ENCODE results near the gene PARVB.

DNA sequence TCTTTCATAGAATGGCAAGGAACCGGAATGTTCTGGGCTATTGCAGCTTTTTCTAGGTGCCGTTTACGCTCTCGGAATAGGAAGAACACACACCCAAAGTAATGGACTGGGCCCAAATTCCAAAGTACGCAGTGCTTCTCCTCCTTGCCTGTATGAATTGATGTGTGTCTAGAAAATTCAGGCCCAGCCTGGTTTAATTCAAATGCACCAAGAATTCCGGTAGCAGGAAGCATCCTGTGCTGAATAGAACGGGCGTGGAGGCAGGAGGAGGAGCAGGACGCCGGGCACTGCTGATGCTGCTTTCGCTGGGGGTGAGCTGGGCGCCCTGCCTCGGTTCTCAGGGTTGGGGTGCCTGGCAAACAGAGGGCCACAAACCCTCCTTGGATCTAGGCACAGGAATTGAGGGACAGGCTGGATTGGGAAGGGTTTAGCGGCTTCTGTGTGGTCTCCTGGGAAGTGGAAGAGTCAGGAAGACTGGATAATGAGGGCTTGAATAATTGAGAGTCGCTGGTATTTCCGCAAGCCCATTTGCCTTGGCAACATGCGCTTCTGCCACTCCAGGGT, 2.0 kb downstream of the PARVB start:
- TF ChIP-seq SAP30 (IDR thresholded peaks at IDR 0.05; ENCODE audit: insufficient read depth, insufficient replicate concordance, low read length) = no peak
- TF ChIP-seq, protein P1, sequence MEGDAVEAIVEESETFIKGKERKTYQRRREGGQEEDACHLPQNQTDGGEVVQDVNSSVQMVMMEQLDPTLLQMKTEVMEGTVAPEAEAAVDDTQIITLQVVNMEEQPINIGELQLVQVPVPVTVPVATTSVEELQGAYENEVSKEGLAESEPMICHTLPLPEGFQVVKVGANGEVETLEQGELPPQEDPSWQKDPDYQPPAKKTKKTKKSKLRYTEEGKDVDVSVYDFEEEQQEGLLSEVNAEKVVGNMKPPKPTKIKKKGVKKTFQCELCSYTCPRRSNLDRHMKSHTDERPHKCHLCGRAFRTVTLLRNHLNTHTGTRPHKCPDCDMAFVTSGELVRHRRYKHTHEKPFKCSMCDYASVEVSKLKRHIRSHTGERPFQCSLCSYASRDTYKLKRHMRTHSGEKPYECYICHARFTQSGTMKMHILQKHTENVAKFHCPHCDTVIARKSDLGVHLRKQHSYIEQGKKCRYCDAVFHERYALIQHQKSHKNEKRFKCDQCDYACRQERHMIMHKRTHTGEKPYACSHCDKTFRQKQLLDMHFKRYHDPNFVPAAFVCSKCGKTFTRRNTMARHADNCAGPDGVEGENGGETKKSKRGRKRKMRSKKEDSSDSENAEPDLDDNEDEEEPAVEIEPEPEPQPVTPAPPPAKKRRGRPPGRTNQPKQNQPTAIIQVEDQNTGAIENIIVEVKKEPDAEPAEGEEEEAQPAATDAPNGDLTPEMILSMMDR (IDR thresholded peaks at IDR 0.05; ENCODE audit: control extremely low read depth in 1 of 3, insufficient read depth in 1 of 3, low read depth in 1 of 3, low read length in 3 of 3) = no peak
- no peak for TF ChIP-seq TAF1 (IDR thresholded peaks at IDR 0.05; ENCODE audit: low read depth, low read length)
- TF ChIP-seq GTF2F1 (IDR thresholded peaks at IDR 0.05; ENCODE audit: borderline replicate concordance, low read depth, low read length) = no peak
- TF ChIP-seq CHD1 (IDR thresholded peaks at IDR 0.05; ENCODE audit: low read depth, low read length) = no peak
- no peak for TF ChIP-seq POLR2A (IDR thresholded peaks at IDR 0.05; ENCODE audit: control extremely low read depth in 1 of 2, low read depth in 2 of 2, low read length in 2 of 2)
- no peak for TF ChIP-seq NANOG (IDR thresholded peaks at IDR 0.05; ENCODE audit: insufficient read depth, low read depth, low read length, poor library complexity, severe bottlenecking)
- no peak for TF ChIP-seq TCF12 (IDR thresholded peaks at IDR 0.05; ENCODE audit: low read depth, low read length)
- TF ChIP-seq, protein P2, sequence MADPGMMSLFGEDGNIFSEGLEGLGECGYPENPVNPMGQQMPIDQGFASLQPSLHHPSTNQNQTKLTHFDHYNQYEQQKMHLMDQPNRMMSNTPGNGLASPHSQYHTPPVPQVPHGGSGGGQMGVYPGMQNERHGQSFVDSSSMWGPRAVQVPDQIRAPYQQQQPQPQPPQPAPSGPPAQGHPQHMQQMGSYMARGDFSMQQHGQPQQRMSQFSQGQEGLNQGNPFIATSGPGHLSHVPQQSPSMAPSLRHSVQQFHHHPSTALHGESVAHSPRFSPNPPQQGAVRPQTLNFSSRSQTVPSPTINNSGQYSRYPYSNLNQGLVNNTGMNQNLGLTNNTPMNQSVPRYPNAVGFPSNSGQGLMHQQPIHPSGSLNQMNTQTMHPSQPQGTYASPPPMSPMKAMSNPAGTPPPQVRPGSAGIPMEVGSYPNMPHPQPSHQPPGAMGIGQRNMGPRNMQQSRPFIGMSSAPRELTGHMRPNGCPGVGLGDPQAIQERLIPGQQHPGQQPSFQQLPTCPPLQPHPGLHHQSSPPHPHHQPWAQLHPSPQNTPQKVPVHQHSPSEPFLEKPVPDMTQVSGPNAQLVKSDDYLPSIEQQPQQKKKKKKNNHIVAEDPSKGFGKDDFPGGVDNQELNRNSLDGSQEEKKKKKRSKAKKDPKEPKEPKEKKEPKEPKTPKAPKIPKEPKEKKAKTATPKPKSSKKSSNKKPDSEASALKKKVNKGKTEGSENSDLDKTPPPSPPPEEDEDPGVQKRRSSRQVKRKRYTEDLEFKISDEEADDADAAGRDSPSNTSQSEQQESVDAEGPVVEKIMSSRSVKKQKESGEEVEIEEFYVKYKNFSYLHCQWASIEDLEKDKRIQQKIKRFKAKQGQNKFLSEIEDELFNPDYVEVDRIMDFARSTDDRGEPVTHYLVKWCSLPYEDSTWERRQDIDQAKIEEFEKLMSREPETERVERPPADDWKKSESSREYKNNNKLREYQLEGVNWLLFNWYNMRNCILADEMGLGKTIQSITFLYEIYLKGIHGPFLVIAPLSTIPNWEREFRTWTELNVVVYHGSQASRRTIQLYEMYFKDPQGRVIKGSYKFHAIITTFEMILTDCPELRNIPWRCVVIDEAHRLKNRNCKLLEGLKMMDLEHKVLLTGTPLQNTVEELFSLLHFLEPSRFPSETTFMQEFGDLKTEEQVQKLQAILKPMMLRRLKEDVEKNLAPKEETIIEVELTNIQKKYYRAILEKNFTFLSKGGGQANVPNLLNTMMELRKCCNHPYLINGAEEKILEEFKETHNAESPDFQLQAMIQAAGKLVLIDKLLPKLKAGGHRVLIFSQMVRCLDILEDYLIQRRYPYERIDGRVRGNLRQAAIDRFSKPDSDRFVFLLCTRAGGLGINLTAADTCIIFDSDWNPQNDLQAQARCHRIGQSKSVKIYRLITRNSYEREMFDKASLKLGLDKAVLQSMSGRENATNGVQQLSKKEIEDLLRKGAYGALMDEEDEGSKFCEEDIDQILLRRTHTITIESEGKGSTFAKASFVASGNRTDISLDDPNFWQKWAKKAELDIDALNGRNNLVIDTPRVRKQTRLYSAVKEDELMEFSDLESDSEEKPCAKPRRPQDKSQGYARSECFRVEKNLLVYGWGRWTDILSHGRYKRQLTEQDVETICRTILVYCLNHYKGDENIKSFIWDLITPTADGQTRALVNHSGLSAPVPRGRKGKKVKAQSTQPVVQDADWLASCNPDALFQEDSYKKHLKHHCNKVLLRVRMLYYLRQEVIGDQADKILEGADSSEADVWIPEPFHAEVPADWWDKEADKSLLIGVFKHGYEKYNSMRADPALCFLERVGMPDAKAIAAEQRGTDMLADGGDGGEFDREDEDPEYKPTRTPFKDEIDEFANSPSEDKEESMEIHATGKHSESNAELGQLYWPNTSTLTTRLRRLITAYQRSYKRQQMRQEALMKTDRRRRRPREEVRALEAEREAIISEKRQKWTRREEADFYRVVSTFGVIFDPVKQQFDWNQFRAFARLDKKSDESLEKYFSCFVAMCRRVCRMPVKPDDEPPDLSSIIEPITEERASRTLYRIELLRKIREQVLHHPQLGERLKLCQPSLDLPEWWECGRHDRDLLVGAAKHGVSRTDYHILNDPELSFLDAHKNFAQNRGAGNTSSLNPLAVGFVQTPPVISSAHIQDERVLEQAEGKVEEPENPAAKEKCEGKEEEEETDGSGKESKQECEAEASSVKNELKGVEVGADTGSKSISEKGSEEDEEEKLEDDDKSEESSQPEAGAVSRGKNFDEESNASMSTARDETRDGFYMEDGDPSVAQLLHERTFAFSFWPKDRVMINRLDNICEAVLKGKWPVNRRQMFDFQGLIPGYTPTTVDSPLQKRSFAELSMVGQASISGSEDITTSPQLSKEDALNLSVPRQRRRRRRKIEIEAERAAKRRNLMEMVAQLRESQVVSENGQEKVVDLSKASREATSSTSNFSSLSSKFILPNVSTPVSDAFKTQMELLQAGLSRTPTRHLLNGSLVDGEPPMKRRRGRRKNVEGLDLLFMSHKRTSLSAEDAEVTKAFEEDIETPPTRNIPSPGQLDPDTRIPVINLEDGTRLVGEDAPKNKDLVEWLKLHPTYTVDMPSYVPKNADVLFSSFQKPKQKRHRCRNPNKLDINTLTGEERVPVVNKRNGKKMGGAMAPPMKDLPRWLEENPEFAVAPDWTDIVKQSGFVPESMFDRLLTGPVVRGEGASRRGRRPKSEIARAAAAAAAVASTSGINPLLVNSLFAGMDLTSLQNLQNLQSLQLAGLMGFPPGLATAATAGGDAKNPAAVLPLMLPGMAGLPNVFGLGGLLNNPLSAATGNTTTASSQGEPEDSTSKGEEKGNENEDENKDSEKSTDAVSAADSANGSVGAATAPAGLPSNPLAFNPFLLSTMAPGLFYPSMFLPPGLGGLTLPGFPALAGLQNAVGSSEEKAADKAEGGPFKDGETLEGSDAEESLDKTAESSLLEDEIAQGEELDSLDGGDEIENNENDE (IDR thresholded peaks at IDR 0.05; ENCODE audit: insufficient replicate concordance, low read length) = no peak
- no peak for TF ChIP-seq EP300 (IDR thresholded peaks at IDR 0.05; ENCODE audit: borderline replicate concordance in 1 of 2, low read depth in 2 of 2, low read length in 2 of 2)
- no peak for TF ChIP-seq POLR2AphosphoS5 (IDR thresholded peaks at IDR 0.05; ENCODE audit: low read depth, low read length)
- TF ChIP-seq YY1 (IDR thresholded peaks at IDR 0.05; ENCODE audit: low read depth, low read length) = no peak
